Measurements from ENCODE around the gene DRAXIN.

DNA sequence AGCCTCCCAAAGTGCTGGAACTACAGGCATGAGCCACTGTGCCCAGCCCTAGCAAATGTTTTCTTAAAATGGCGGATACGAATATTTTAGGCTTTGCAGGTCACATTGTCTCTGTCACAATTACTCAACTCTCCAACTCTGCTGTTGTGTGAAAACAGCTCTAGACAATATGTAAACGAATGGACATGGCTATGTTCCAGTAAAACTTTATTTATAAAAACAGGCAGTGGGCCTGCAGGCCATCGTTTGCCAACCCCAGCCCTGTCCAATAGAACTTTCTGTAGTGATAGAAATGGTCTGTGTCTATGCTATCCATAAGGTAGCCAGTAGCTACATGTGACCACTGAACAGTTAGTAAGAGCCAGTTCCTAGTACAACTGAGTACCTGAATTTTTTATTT lies 31.8 kb upstream of the DRAXIN start:
- TF ChIP-seq EP300 (IDR thresholded peaks at IDR 0.05; ENCODE audit: borderline replicate concordance): no peak
- TF ChIP-seq CEBPB (IDR thresholded peaks at IDR 0.05): no peak
- TF ChIP-seq, protein P1, sequence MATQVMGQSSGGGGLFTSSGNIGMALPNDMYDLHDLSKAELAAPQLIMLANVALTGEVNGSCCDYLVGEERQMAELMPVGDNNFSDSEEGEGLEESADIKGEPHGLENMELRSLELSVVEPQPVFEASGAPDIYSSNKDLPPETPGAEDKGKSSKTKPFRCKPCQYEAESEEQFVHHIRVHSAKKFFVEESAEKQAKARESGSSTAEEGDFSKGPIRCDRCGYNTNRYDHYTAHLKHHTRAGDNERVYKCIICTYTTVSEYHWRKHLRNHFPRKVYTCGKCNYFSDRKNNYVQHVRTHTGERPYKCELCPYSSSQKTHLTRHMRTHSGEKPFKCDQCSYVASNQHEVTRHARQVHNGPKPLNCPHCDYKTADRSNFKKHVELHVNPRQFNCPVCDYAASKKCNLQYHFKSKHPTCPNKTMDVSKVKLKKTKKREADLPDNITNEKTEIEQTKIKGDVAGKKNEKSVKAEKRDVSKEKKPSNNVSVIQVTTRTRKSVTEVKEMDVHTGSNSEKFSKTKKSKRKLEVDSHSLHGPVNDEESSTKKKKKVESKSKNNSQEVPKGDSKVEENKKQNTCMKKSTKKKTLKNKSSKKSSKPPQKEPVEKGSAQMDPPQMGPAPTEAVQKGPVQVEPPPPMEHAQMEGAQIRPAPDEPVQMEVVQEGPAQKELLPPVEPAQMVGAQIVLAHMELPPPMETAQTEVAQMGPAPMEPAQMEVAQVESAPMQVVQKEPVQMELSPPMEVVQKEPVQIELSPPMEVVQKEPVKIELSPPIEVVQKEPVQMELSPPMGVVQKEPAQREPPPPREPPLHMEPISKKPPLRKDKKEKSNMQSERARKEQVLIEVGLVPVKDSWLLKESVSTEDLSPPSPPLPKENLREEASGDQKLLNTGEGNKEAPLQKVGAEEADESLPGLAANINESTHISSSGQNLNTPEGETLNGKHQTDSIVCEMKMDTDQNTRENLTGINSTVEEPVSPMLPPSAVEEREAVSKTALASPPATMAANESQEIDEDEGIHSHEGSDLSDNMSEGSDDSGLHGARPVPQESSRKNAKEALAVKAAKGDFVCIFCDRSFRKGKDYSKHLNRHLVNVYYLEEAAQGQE (IDR thresholded peaks at IDR 0.05; ENCODE audit: low read depth): no peak

Measured in Ishikawa (cell line).